ENCODE measurements around the gene SCGB1D2.

SCGB1D2 gene

GRCh38 chr11:62256281-62256680, 14.2 kb downstream of the SCGB1D2 start:
- H3K4me3 ChIP-seq (ENCODE audit: extremely low read depth, insufficient read depth, low read length, poor library complexity, severe bottlenecking) = no peak overlapping the region
- H3K36me3 ChIP-seq (ENCODE audit: control insufficient read depth, insufficient read depth, low read length) = no peaks in the 10 kb centered on the region
- 100% methylated on average over 1 of the region's 2 CpGs for WGBS, 2 experiments (ENCODE audit: insufficient coverage in 2 of 2)
- peaks cover 20% of the 10 kb centered on the region for H3K9me3 ChIP-seq (ENCODE audit: control insufficient read depth, low read length)
- no peak overlapping the region for H3K27ac ChIP-seq (ENCODE audit: low read depth, low read length, severe bottlenecking)
- H3K4me1 ChIP-seq (ENCODE audit: control insufficient read depth, insufficient read depth, low read length, poor library complexity, severe bottlenecking) = no peaks in the 10 kb centered on the region

- 63 to 67% methylated on average over 3 to 5 of the region's 6 CpGs for WGBS, 2 experiments (ENCODE audit: insufficient coverage in 2 of 2)
- Histone ChIP-seq H3K27ac (ENCODE audit: low read depth, low read length, severe bottlenecking) (no peak overlapping the region), H3K4me1 (ENCODE audit: control insufficient read depth, insufficient read depth, low read length, poor library complexity, severe bottlenecking) (no peaks in the 10 kb centered on the region), H3K4me3 (ENCODE audit: extremely low read depth, insufficient read depth, low read length, poor library complexity, severe bottlenecking) (no peak overlapping the region), H3K36me3 (ENCODE audit: control insufficient read depth, insufficient read depth, low read length) (no peaks in the 10 kb centered on the region), H3K9me3 (ENCODE audit: control insufficient read depth, low read length) (no peaks in the 10 kb centered on the region)
These were observed 18.4 kb downstream of the SCGB1D2 start for GRCh38 chr11:62260261-62260953.

GRCh38 chr11:62264004-62264403, 22.0 kb downstream of the SCGB1D2 start:
- no peak overlapping the region for H3K27ac ChIP-seq (ENCODE audit: low read depth, low read length, severe bottlenecking)
- WGBS, 2 experiments (ENCODE audit: insufficient coverage in 2 of 2) = 83% methylated on average over 1 of the region's 1 CpG; no CpG with 5 or more reads in 1 of the 2 experiments
- no peaks in the 10 kb centered on the region for H3K9me3 ChIP-seq (ENCODE audit: control insufficient read depth, low read length)
- H3K4me3 ChIP-seq (ENCODE audit: extremely low read depth, insufficient read depth, low read length, poor library complexity, severe bottlenecking) = no peak overlapping the region
- no peaks in the 10 kb centered on the region for H3K4me1 ChIP-seq (ENCODE audit: control insufficient read depth, insufficient read depth, low read length, poor library complexity, severe bottlenecking)
- H3K36me3 ChIP-seq (ENCODE audit: control insufficient read depth, insufficient read depth, low read length) = no peaks in the 10 kb centered on the region

- H3K27ac ChIP-seq (ENCODE audit: low read depth, low read length, severe bottlenecking) = no peak overlapping the region
- no peaks in the 10 kb centered on the region for H3K9me3 ChIP-seq (ENCODE audit: control insufficient read depth, low read length)
- WGBS, 2 experiments (ENCODE audit: insufficient coverage in 2 of 2) = 85 to 92% methylated on average over 4 of the region's 4 CpGs
- H3K36me3 ChIP-seq (ENCODE audit: control insufficient read depth, insufficient read depth, low read length) = no peaks in the 10 kb centered on the region
- no peaks in the 10 kb centered on the region for H3K4me1 ChIP-seq (ENCODE audit: control insufficient read depth, insufficient read depth, low read length, poor library complexity, severe bottlenecking)
- H3K4me3 ChIP-seq (ENCODE audit: extremely low read depth, insufficient read depth, low read length, poor library complexity, severe bottlenecking) = no peak overlapping the region
These were observed 24.5 kb downstream of the SCGB1D2 start for GRCh38 chr11:62266558-62266957.

GRCh38 chr11:62267050-62267449, 25.0 kb downstream of the SCGB1D2 start:
- Histone ChIP-seq H3K4me3 (ENCODE audit: extremely low read depth, insufficient read depth, low read length, poor library complexity, severe bottlenecking) (no peak overlapping the region), H3K27ac (ENCODE audit: low read depth, low read length, severe bottlenecking) (no peak overlapping the region), H3K36me3 (ENCODE audit: control insufficient read depth, insufficient read depth, low read length) (no peaks in the 10 kb centered on the region), H3K4me1 (ENCODE audit: control insufficient read depth, insufficient read depth, low read length, poor library complexity, severe bottlenecking) (no peaks in the 10 kb centered on the region), H3K9me3 (ENCODE audit: control insufficient read depth, low read length) (no peaks in the 10 kb centered on the region)
- 88 to 100% methylated on average over 1 of the region's 1 CpG for WGBS, 2 experiments (ENCODE audit: insufficient coverage in 2 of 2)

- H3K36me3 ChIP-seq (ENCODE audit: control insufficient read depth, insufficient read depth, low read length) = no peaks in the 10 kb centered on the region
- H3K27ac ChIP-seq (ENCODE audit: low read depth, low read length, severe bottlenecking) = no peak overlapping the region
- 81 to 92% methylated on average over 2 of the region's 3 CpGs for WGBS, 2 experiments (ENCODE audit: insufficient coverage in 2 of 2)
- no peak overlapping the region for H3K4me3 ChIP-seq (ENCODE audit: extremely low read depth, insufficient read depth, low read length, poor library complexity, severe bottlenecking)
- no peaks in the 10 kb centered on the region for H3K4me1 ChIP-seq (ENCODE audit: control insufficient read depth, insufficient read depth, low read length, poor library complexity, severe bottlenecking)
- H3K9me3 ChIP-seq (ENCODE audit: control insufficient read depth, low read length) = no peaks in the 10 kb centered on the region
These were observed 25.5 kb downstream of the SCGB1D2 start for GRCh38 chr11:62267576-62267975.

GRCh38 chr11:62269654-62270278, 27.7 kb downstream of the SCGB1D2 start, which contains the start of gene SCGB2A2:
Gene SCGB2A2 (plus strand): TSS chr11:62270158. CDS start chr11:62270217, 59 bp downstream.
- Histone ChIP-seq H3K27ac (ENCODE audit: low read depth, low read length, severe bottlenecking) (no peak within 1 kb of the TSS), H3K4me1 (ENCODE audit: control insufficient read depth, insufficient read depth, low read length, poor library complexity, severe bottlenecking) (no peaks in the 10 kb centered on the region), H3K9me3 (ENCODE audit: control insufficient read depth, low read length) (no peaks in the 10 kb centered on the region), H3K4me3 (ENCODE audit: extremely low read depth, insufficient read depth, low read length, poor library complexity, severe bottlenecking) (no peak within 1 kb of the TSS), H3K36me3 (ENCODE audit: control insufficient read depth, insufficient read depth, low read length) (no peaks in the 10 kb centered on the region)
- WGBS, 2 experiments (ENCODE audit: insufficient coverage in 2 of 2) = 80 to 94% methylated on average over 7 to 8 of the region's 10 CpGs

GRCh38 chr11:62273284-62273683, 31.2 kb downstream of the SCGB1D2 start:
- 69 to 83% methylated on average over 2 to 5 of the region's 5 CpGs for WGBS, 2 experiments (ENCODE audit: insufficient coverage in 2 of 2)
- Histone ChIP-seq H3K27ac (ENCODE audit: low read depth, low read length, severe bottlenecking) (no peak overlapping the region), H3K4me3 (ENCODE audit: extremely low read depth, insufficient read depth, low read length, poor library complexity, severe bottlenecking) (no peak overlapping the region), H3K36me3 (ENCODE audit: control insufficient read depth, insufficient read depth, low read length) (no peaks in the 10 kb centered on the region), H3K4me1 (ENCODE audit: control insufficient read depth, insufficient read depth, low read length, poor library complexity, severe bottlenecking) (no peaks in the 10 kb centered on the region), H3K9me3 (ENCODE audit: control insufficient read depth, low read length) (no peaks in the 10 kb centered on the region)

GRCh38 chr11:62273789-62274275, 31.8 kb downstream of the SCGB1D2 start:
- Histone ChIP-seq H3K4me1 (ENCODE audit: control insufficient read depth, insufficient read depth, low read length, poor library complexity, severe bottlenecking) (no peaks in the 10 kb centered on the region), H3K9me3 (ENCODE audit: control insufficient read depth, low read length) (no peaks in the 10 kb centered on the region), H3K4me3 (ENCODE audit: extremely low read depth, insufficient read depth, low read length, poor library complexity, severe bottlenecking) (no peak overlapping the region), H3K27ac (ENCODE audit: low read depth, low read length, severe bottlenecking) (no peak overlapping the region), H3K36me3 (ENCODE audit: control insufficient read depth, insufficient read depth, low read length) (no peaks in the 10 kb centered on the region)
- WGBS, 2 experiments (ENCODE audit: insufficient coverage in 2 of 2) = 80 to 97% methylated on average over 2 to 5 of the region's 7 CpGs

- Histone ChIP-seq H3K9me3 (ENCODE audit: control insufficient read depth, low read length) (peaks cover 13% of the 10 kb centered on the region), H3K27ac (ENCODE audit: low read depth, low read length, severe bottlenecking) (no peak overlapping the region), H3K4me3 (ENCODE audit: extremely low read depth, insufficient read depth, low read length, poor library complexity, severe bottlenecking) (no peak overlapping the region), H3K4me1 (ENCODE audit: control insufficient read depth, insufficient read depth, low read length, poor library complexity, severe bottlenecking) (no peaks in the 10 kb centered on the region), H3K36me3 (ENCODE audit: control insufficient read depth, insufficient read depth, low read length) (no peaks in the 10 kb centered on the region)
These were observed 38.4 kb downstream of the SCGB1D2 start for GRCh38 chr11:62280452-62280851.

Measured in mesodermal cell (in vitro differentiated cells).